ENCODE data around the gene ANXA8.
"Not testable (repeated sequence)": the region's sequence is repeated elsewhere in the genome, so short reads cannot be mapped to it uniquely, and the experiment has no call there.

Gene ANXA8

DNA sequence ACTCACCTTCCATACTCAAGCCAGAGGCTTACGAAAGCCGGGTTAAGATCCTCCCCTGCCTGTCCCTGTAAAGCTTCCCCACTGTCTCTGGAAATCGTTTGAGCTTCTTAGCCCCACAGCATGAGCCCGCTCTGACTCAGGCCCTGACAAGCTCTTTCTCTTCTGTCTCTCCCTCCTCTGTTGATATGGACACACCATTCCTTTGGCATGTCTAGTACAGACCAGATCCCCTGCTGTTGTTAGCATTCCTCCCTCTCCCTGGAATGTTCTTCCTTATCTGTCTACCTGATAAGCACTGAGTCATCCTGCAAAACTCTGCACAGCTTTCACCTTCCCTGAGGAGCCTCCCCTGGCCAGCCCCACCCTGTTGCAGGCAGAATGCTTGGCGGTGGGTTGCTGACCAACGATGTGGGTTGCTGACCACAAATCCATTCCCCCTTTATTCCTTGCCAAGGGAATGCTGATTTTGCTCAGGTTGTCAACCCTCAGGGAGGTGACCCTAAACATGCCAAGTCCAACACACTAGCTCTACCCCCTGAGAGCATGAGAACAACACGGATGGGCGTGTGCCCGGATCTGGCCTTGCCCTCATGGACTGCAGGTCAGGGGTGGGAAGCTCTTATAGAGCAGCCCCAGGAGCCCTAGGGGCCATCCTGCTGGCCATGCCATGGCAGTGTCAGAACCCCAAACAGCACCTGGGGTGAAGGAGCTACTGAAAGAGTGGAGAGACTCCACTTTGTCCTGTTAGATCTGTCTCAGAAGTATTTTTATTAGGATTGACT, 21.1 kb downstream of the ANXA8 start:
- not testable (repeated sequence) for DNase-seq (ENCODE audit: low read depth)

DNA sequence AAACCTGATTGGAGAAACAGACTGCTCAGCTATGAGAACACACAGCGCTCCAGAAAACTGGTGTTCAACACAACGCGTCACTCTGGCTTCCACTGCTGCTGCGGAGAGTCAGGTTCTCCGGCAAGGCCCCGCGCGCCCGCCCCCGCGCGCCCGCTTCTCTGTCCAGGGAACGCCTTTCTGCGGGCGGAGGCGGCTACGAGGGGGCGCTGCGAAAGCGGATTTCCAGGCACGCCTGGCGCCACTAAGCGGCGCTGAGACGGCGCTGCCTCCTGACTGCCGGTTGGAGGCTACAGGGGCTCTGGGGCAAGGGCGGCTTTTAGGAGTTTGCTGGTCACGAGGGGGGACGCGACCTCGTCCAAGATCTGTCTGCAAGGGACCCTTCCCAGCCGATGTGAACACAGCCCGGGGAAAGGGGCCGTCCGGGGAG, 22.6 kb downstream of the ANXA8 start:
- peak; percentile 20 for DNase-seq (ENCODE audit: low read depth)

DNA sequence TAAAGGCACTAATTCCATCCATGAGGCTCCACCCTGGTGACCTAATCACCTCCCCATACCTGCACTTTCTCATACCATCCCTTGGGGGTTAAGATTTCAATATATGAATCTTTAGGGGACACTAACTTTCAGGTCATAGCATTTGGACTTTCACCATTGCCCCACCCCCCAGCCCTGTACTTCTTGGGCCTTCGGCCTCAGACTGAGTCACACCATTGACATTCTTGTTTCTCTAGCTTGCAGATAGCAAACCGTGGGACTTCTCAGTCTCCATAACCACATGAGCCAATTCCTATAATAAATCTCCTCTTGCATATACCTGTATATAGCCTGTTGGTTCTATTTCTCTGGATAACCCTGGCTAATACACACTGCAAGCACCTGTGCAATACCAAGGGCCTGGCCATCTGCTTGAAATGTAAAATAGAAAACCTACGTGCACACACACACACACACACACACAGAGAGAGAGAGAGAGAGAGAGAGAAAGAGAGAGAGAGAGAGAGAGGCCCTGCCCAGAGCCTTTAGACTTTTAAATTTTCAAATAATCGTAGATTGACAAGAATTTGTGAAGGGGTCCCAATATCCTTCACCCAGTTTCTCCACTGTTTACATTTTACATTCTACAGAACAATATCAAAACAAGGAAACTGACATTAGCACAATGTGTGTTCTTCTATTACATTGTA, 25.3 kb downstream of the ANXA8 start:
- peak; percentile 23 for DNase-seq (ENCODE audit: low read depth)

DNA sequence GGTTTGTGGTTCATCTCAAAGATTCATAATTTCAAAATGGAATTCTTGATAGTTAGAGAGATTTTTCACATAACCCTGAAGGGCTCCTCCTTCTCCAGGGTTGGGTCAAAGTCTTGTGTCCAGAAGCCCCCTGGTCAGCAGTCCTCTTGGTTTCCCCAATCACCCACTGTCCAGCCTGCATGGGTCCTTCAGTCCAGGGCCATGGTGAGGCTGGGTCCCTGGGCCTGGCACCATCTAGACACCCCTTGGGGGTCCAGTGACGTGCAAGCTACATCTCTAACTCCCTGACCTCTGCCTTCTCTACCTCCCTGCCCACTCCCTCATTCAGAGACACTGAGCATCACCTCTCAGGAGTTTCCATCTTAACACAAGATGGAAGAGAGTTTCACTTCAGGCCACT, 26.1 kb downstream of the ANXA8 start:
- no peak for DNase-seq (ENCODE audit: low read depth)

DNA sequence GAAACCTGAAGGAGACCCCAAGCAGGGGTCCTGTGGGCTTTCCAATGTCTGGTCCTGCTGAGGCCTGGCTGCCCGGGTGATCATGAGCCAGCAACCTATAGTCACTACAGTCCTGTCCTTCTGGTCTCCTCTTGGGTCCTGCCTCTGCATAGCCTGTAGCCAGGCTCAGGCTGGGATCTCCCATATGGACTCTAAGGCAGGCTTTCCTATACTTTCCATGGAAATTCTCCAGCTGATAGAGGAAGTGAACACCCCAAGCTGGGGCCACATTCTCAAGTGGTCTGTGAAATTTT, 26.4 kb downstream of the ANXA8 start:
- no peak for DNase-seq (ENCODE audit: low read depth)

DNA sequence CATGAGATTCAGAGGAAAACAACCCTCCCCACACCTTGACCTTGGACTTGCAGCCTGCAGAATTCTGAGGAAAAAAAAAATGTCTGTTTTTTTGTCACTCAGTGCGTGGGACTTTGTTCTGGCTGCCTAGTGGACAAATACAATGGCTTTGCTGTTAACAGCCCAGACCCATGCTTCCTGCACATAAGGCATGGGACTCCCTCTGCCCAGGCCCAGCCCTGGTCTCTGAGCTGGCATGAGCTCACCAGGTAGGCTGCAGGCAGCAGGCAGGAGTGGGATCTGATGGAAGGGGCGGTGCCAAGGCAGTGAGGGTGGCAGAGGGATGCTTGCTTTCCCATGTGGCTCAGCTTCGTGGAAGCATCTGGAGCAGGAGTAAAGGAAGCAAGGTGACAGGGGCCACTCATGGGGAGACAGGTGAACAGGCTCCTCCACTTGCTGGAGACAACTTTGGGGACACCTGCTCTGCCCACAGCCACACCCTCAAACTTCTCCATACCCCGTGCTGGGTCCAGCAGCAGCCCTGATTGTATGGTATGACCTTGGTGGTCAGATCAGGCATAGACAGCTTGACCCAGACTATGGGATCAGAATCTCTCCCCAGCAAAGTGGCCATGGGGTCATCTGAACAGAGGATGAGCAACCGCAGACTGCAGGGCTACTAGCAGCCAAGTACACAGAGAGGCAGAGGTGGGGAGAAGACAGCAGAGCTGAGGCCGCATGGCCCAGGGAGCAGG, 27.0 kb downstream of the ANXA8 start:
- DNase-seq (ENCODE audit: low read depth): no peak

DNA sequence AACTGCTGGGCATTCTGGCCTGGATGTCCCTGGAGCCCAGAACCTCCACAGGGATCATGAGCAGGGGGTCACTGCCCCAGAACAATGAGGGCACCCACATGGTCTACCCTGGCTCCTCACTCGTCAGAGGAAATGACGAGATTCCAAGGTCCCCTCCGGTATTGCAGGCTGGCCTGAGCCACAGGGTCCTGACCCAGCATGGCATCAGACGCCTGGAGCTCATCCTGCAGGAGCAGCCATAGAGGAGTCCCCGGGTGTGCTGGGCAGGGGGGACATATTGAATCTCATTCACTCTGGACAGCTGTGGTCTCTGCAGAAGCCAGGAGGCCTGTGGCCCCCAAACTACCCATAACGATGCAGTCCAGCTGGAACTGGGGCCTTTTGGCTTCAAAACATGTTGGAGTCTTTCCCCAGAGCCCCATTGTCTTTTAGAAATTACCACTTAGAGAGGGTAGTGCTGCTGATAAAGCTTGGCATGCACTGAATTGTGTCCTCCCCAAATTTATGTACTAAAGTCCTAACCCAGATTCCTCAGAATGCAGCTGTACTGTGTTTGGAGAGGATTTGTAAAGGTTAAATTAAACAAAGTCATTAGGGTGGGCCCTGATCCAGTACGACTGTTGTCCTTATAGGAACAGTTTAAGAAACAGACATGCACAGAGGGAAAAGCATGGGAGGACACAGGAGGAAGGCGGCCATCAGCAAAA, 27.7 kb downstream of the ANXA8 start:
- no peak for DNase-seq (ENCODE audit: low read depth)

DNA sequence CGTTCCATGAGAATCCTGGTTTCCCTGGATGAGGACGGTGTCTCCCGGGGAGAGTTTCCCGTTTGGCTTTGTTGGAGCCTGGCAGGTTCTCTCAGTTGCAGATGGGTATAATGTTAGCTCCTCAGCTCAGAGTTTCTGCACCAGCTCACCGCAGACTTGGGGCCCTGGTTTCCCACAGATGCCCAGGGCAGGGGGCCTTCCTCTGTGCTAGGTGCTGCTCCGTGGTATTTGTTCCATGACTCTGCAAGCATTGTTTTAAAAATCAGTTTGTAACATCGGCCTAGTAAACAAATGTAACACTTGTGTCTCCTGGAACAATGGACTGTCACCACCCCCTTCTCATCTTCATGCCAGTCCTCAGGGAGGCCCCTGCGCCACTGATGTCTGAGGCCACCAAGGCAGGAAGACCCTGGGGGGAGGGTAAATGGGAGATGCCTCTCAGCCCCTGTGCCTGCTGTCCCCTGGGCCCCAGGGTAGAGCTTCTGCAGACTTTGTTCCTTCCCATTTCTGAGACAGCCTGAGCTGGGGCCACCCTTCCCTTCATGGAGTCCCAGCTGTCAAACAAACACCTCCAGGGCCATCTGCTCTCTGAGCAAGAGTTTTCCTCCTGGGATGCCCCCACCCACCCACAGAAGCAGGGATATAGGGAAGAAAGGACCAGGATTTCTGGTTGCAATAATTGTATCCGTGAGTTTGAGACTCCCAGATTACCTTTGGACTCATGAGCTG, 28.4 kb downstream of the ANXA8 start:
- DNase-seq (ENCODE audit: low read depth): not testable (repeated sequence)

DNA sequence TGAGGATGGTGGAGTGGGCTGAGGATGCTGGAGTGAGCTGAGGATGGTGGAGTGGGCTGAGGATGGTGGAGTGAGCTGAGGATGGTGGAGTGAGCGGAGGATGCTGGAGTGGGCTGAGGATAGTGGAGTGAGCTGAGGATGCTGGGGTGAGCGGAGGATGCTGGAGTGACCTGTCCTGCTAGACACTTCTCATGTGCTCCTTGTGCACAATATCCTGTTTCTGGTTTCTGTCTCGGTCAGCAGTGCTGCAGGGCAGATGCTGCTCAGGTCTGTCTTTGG, 29.2 kb downstream of the ANXA8 start:
- no peak for DNase-seq (ENCODE audit: low read depth)

DNA sequence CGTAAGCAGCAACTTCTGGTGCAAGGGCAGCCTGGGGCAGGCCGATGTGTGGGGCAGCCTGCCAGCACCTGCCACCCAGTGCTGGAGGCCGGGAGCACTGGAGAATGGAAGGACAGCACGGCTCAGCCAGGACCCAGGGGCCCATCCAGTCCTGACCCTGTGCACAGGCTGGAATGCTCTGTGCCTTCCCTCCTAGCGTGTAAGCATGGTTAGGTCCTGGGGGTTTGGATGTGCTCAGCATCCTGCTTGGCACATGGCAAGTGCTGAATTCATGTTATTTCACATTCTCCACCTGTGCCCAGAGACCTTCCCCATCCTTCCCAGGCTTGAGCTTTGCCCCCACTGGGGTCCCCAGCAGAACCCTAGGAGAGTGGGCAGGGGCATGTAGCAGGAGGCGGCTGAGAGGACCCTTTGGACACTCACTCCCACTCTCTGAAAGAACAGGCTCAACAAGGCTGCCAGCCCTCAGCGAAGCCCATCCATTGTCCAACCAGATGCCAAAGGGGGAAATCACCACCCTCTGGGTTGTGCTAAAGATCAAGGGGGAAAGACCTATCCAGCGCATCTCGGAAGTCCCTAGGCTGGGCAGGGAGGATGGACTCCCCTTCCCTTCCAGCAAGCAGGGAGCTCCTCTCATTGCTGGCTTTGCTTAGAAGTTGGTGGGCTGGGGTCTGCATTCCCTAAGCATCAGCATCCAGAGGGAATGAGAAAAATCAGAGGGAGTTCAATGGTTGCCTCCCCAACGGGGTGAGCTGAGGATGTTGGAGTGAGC, 29.7 kb downstream of the ANXA8 start:
- no peak for DNase-seq (ENCODE audit: low read depth)

DNA sequence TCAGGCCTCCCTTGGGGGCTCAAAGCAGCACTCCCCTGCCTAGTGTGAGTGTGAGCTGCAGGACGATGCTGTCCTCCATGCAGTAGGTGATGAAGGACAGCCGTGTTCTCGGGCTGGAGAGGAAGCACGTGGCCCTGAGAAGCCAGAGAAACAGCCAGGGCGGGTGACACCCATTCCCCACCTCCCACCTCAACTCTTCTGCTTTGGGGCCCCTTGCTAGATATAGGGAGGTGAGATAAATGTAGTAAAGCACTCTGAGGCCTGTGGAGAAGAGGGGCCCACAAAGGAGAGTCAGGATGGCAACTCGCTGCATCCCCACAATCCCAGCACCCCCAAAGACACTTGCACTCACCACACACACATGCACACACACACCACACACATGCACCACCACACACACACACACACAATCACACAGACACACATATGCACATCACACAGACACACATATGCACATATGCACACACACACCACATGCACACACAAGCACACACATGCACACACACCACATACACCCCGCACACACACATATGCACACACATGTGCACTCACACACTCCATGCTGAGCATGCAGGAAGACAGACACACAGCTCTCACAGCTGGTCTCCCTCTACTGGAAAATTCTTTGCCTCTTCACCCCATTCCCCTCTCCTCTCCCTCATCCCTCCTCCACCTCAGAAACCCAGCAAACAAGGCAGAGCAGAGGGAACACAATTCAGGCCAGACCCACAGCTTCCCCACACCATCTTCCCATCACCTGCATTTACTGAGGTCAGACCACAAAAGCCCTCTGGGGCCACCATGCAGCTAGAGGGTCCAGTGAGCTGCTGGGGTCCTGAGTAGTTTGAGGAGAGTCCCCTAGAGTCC, 30.5 kb downstream of the ANXA8 start:
- no peak for DNase-seq (ENCODE audit: low read depth)

DNA sequence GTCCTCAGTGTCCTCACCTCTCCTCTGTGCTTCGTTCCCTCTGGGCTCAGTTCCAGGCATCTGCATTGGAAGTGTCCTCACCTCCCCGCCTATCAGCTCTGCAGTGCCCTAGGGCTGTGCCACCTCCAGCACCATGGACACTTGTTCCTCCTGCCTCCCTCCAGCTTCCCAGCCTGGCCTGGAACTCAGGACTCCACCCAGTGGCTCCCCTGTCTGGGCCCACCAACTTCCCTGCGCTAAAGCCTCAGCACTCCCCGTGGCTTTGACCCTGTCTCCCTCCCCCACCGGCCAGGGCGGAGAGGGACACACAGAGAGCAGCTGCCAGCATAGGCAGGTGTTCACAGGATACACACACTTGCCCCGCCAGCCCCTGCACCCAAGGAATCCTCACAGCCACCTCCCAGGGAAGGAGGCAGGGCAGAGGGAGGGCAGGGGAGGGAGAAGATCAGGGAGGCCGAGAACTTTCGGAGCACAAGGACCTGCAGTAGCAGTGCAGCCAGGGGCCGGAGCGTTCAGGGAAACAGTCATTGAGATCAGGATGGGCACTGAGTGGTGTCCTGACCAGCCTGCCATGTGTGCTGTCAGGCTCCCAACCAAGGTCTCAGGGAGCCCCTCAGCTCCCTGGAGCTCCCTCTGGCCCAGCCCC, 31.3 kb downstream of the ANXA8 start:
- no peak for DNase-seq (ENCODE audit: low read depth)

DNA sequence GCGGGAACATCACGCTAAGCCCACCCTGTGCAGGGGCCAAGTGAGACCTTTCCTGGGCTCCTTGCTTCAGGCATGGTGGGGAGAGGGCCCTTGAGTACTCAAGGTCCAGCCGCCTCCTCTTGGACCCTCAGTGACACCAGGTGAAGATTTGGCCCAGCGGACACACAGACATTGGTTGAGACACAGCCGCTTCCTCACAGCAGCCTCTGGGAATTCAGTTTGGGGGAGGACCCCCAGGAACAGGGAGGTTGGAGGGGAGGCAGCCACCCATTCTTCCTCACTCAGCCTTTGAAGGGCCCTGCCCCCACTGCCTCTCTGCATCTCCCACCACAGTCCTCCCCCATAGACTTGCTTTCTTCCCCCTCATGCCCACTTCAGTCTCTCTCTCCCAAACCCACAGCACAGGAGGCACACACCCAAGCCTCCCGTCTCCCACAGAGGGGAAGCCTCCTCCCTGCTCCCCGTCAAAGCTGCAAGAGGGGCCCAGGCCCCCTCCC, 31.9 kb downstream of the ANXA8 start:
- DNase-seq (ENCODE audit: low read depth): no peak

DNA sequence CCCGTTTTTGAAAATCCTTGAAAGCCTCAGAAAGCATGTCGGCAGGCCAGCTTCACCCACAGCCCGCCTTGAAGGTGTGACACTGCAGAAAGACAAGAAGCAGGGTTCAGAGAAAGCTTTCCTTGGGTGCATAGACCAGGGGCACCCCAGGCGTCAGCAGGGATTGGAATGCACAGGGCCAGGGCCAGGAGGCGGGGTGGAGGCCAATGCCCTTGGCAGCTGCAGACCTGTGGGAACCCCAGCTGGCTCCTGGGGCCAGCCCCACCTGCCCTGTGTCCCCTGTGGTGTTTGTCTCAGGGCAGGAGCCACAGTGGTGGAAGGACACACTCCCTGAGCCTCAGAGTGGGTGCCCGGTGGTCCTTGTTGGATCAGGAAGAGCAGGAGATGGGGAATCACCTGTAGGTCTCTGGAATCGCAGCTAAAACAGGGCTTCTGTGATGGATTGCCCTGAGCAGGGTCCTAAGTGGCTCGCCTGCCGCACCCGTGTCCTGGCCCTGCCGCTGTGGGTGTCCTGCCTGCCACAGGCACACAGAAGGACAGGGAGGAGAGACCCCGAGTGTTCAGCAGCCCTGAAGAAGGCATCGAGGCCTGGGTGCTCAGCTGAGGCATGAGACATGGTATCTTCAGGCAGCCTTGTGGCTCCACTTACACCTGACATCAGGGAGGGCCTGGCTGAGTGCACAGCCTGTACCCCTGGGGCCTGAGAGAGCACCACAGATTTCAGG, 32.5 kb downstream of the ANXA8 start:
- DNase-seq (ENCODE audit: low read depth): no peak

DNA sequence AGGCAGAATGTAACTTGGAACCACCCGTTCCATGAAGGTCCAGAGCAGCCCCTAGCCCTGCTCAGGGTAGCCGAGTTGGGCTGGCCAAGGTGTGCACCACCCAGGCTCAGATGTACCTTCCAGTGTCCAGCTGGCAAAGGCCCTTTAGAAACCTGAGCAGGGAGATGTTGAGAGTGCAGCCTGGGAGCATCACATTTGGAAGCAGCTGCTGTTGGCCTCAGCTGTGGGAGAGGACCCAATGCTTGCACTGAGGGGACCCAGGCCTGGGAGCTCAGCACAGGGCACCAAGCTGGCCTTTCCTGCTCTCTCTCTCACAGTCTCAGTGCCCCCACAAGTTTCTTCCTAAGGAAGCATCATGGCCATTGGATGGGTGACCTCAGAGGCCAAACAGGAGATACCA, 33.5 kb downstream of the ANXA8 start:
- DNase-seq (ENCODE audit: low read depth): no peak

DNA sequence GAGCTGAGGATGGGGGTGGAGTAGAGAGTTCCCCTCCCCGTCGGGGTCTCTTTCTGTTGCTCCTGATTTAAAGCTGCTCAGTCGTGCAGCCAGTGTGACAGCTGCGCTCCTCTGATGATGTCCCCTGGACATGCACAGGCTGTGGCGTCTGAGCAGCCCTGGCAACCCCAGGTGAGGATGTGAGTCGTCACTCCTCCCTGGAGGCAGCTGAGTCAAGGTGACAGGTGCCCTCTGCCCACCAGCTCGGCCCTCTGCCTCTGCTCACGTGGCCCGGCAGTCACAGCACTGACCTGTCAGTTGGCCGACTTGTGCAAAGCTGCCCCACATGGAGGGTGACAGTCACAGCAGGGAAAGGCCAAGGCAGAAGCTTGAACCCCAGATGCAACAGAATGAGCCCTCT, 33.9 kb downstream of the ANXA8 start:
- DNase-seq (ENCODE audit: low read depth): no peak

DNA sequence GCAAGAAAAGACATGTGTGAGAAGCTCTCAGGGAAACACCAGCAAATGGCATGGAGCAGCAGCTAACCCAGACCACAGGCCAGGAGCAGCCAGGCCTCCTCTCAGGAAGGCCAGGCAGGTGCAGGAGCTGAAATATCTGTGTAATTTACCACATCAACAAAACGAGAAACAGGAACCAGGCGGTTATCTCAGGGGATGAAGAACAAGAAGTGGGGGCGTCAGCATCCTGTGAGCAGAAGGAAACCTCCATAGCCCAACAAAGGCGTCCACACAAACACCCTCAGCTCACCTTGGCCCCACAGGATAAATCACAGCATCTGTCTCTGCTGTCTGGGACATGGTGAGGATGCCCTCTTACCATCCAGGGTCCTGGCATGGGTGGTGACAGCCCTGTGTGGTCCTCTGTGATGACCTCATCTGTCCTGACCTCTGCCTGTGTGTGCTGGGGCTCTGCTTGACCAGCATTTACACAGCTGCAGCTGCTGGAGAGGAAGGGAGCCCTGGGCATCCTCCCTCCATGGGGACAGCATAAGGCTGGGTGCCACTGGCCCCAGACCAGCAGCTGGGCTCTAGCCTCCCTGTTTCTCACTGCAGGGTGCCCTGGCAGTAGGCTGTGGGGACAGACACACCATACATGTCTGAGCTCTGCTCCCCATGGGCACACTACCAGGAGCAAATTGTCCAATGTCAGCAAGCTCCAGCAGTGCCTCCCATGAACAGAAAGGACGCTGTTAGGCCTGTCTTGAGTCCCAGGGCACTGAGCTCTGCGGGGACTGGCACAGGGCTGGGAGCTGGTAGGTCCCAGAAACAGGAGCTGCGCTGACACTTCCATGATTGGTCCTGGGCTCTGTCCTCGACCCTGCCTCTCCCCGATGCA, 34.6 kb downstream of the ANXA8 start:
- DNase-seq (ENCODE audit: low read depth): no peak

DNA sequence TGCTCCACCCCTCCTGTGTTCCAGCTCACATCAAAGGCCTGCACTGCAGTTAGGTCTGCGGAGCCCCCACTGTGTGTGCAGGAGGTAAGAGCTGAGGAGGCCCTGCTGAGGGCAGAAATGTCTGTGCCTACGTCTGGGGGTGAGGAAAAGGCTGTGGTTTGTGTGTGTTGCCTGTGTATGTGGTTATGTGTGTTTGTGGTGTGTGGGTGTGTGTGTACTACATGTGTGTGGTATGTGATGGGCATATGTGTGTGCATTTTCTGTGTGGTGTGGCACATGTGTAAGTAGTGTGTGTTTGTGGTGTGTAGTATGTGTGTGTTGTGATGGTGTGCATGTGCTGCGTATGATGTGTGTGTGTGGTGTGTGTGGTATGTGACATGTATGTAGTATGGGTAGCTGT, 36.2 kb downstream of the ANXA8 start:
- no peak for DNase-seq (ENCODE audit: low read depth)

Measured in fibroblast of the conjunctiva (primary cell).